Activated CD8-positive, alpha-beta memory T cell treated with anti-CD3 and anti-CD28 coated beads, Interleukin-2, amount 50 U/mL, for 48 hours (primary cell): Measurements from ENCODE around the gene GAGE10.

ENCODE experiments used
- DNase-seq: peaks from one replicate; pipeline ENCODE4 v3.0.0-alpha.2; 2020

GAGE10 gene, protein sequence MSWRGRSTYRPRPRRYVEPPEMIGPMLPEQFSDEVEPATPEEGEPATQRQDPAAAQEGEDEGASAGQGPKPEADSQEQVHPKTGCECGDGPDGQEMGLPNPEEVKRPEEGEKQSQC

DNA sequence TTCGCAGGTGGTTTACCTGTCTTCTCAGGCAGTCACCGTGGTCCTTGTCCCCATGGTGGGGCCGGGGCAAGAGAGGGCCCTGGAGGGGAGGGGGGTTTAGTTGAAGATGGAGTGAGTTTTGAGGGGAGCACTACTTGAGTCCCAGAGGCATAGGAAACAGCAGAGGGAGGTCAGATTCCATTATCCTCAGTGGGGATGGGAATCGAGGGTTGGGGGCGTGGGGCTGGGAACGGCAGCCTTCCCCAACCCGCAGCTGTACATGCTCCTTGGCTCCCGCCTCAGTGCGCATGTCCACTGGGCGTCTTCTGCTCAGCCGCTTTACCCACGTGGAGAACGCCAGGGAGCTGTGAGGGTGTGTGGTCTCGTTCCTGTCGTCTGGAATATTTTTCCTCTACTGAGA, at the start of gene GAGE10:
Gene GAGE10, plus strand, starts transcription at position 301 of the 400 bp plus-strand sequence. CDS start 1,214 bp downstream, outside the sequence.
- no peak for DNase-seq

DNA sequence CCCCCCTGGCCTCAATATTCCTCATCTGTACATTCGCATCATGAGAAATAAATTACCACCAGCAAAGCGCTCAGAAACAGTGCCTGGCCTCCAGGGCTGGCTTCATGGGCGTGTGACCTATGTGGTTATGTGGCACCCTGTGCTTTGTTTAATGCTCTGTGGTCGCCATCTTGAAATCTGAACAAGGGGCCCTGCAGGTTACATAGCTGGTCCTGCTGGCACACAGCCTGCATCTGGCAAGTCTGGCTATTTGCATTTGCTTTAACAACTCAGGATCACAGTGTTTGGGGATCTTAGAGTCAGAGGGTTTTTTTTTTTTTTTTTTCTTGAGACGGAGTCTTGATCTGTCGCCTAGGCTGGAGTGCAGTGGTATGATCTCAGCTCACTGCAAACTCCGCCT, 48.8 kb upstream of the GAGE10 start:
- no peak for DNase-seq

DNA sequence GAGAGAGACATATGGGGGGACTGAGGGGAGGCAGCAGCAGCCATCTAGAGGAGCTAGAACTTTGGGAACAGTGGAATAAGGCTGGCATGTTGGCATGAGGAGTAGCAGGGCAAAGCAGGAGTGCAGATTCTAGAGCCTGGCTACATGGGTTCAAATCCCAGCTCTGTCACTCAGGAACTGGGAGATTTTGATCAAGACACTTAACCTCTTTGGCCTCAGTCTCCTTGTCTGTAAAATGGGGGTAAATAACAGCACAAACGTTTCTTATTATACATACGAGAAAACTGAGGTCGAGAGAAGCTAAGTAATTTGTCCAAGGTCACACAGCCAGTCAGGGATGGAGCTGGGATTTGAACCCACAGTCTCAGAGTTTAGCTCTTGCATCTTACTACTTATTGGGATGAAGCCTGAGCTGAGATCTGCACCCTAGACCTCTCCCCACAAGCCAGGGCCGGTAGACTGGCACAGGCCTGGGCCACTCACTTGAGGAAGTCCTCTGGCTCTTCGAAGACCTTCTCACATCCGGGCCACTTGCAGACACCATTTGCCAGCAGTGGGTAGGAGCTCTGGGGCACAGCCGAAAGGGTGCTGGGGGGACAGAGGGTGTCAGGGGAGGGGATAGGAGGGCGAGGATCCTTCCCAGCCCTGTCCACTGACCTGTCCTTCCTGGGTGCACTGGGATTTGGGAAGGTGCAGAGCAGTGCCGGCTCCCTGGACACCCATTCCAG, 47.0 kb upstream of the GAGE10 start:
- no peak for DNase-seq

GRCh38 chrX:49257074-49257790, 46.2 kb upstream of the GAGE10 start:
- no peak for DNase-seq

GRCh38 chrX:49257846-49258748, 45.3 kb upstream of the GAGE10 start:
- no peak for DNase-seq

DNA sequence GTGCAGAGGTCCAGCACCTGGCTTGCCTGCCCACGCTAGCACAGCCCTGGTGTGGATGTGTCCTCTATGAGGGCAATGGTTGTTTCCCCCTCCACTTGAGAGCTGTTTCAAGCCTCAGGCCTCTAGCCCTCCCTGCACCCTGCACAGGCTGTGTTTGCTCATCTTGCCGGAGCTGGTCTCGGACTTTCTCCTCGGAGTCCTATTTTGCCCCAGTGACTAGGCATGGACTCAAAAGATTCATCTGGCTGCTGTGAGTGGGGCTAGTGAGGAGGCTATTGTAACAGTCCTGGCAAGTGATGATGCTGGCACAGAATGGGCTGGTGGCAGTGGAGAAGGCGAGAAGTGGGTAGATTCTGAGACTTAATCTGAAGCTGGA, 44.7 kb upstream of the GAGE10 start:
- no peak for DNase-seq

- DNase-seq, result no peak
These were observed 43.0 kb upstream of the GAGE10 start for GRCh38 chrX:49260221-49260985.

- DNase-seq, result no peak
These were observed 40.8 kb upstream of the GAGE10 start for GRCh38 chrX:49262603-49263002.

GRCh38 chrX:49263631-49264030, 39.8 kb upstream of the GAGE10 start:
- DNase-seq, result no peak

- no peak for DNase-seq
These were observed 39.0 kb upstream of the GAGE10 start, which contains the start of gene FOXP3 for GRCh38 chrX:49264460-49264859. Gene FOXP3 (minus strand): TSS chrX:49264710. CDS start chrX:49258505, 6,205 bp downstream.

DNA sequence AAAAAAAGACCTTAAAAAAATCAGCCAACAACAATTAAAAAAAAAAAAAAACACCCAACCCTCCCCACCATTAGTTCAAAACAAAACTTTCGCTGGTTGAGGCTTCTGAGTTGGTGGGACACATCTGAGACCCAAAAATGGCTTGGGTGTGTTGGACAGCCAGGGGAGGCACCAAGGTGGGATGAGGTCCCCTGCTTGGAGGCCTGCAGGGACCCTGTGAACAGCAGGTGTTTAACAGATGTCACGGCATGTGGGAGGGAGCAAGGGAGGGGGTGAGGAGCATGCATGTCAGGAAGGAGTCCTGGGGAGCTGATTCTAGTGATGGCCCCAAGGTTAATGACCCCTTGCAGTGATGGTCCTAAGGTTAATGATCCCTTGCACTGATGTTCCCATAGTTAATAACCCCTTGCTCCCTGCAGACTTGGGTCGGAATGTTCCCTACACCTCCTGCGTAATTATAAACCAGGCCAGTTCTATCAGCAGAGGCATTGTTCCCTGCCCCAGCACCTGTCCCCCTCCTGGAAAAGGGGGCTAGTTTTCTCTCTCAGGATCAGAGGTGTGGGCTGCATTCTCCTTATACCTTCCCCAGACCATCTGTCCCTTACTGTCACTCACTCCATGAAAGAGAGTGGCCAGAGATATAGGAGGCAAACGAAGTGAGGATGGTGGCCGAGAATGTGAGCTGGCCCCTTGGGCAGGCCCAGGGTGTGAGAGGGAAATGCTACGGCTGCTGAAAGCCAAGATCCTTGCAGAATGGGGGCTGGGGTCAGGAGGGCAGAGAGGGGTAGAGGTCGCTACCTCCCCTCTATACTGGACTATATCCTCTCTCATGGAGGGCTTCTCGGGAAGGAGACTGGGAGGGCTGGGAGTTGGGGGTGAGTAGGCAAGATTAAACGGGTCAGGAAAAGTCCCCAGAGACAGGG, 36.7 kb upstream of the GAGE10 start:
- DNase-seq, result no peak

GRCh38 chrX:49268702-49269009, 34.8 kb upstream of the GAGE10 start:
- no peak for DNase-seq

GRCh38 chrX:49269010-49269766, 34.3 kb upstream of the GAGE10 start:
- peak; percentile 90 for DNase-seq

- peak; percentile 69 for DNase-seq
These were observed 33.6 kb upstream of the GAGE10 start, which contains the start of gene PPP1R3F for GRCh38 chrX:49269767-49270248. Gene PPP1R3F (plus strand): TSS chrX:49269793. CDS start chrX:49269870, 77 bp downstream.

- no peak for DNase-seq
These were observed 33.1 kb upstream of the GAGE10 start for GRCh38 chrX:49270249-49270921.

GRCh38 chrX:49271341-49271740, 32.1 kb upstream of the GAGE10 start:
- DNase-seq, result no peak

- DNase-seq, result no peak
These were observed 31.0 kb upstream of the GAGE10 start for GRCh38 chrX:49272421-49272820.

GRCh38 chrX:49273181-49273727, 30.2 kb upstream of the GAGE10 start:
- DNase-seq, result no peak

DNA sequence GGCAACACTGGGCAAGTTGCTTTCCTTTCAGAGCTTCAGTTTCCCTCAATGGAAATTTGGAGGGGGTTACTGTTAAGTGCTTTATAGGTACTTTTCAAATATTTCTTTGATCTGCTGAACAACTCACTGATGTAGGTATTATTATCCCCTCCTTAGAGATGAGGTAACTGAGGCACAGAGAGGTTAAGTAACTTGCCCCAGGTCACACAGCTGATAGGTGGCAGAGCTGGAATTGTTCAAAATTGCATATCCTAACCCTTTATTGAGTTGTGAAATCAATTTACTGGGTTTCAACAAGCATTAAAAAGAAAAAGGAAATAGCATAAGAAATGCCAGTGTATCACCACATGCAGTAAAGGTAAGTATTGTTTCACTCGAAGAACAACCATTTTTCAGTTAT, 27.2 kb upstream of the GAGE10 start:
- no peak for DNase-seq
